Spleen (tissue), 11 donors: ENCODE measurements around the gene C10orf62. TPM values are rescaled to one million over a fixed set of nuclear protein-coding genes. Genes with fewer than 3 reads are reported as not detected.
"Not testable (repeated sequence)": the region's sequence is repeated elsewhere in the genome, so short reads cannot be mapped to it uniquely, and the experiment has no call there.

Experiments
- DNase-seq: peaks from one replicate; pipeline ENCODE4 v3.0.0-alpha.2; 2020
- H3K27ac ChIP-seq, 8 donors: fragments of 200-600 bp; sonication (generic) in 7 of 8; 1 replicate in 4 of 8; 2 replicates in 4 of 8; pipeline versions ENCODE4 v1.5.0 to v1.8.0; 2016 to 2021; ENCODE audit warnings: inconsistent platforms in 4 of 8, mild to moderate bottlenecking in 4 of 8, moderate library complexity in 1 of 8
- H3K27me3 ChIP-seq, 7 donors: fragments of 200-600 bp; sonication (generic) in 6 of 7; replicated peaks in 1 of 7; 1 replicate in 4 of 7; 2 replicates in 3 of 7; pipeline versions ENCODE4 v1.5.0 to v1.8.0; 2016 to 2021; ENCODE audit warnings: inconsistent platforms in 3 of 7, mild to moderate bottlenecking in 1 of 7
- H3K36me3 ChIP-seq, 6 donors: fragments of 200-600 bp; sonication (generic) in 5 of 6; 1 replicate in 4 of 6; 2 replicates in 2 of 6; pipeline versions ENCODE4 v1.5.0 to v1.8.0; 2016 to 2021; ENCODE audit warnings: inconsistent platforms in 2 of 6
- H3K4me1 ChIP-seq, 6 donors: fragments of 200-600 bp; sonication (generic) in 5 of 6; 1 replicate in 3 of 6; 2 replicates in 3 of 6; pipeline versions ENCODE4 v1.5.0 to v1.8.0; 2016 to 2021; ENCODE audit warnings: inconsistent platforms in 3 of 6
- H3K4me3 ChIP-seq, 8 donors: fragments of 200-600 bp; sonication (generic) in 7 of 8; 1 replicate in 4 of 8; 2 replicates in 4 of 8; pipeline versions ENCODE4 v1.5.0 to v1.8.0; 2016 to 2021; ENCODE audit warnings: inconsistent platforms in 4 of 8, mild to moderate bottlenecking in 4 of 8, moderate library complexity in 2 of 8
- H3K9me3 ChIP-seq, 8 donors: fragments of 200-600 bp; sonication (generic) in 7 of 8; 1 replicate in 4 of 8; 2 replicates in 4 of 8; pipeline versions ENCODE4 v1.5.0 to v1.8.0; 2016 to 2021; ENCODE audit warnings: inconsistent platforms in 4 of 8
- POLR2A ChIP-seq, 3 donors: fragments of 450-650 bp; IDR thresholded peaks; one replicate each; pipeline ENCODE4 v1.5.1; 2017; ENCODE audit warnings: antibody characterized with exemption in 3 of 3, mild to moderate bottlenecking in 1 of 3
- POLR2AphosphoS5 ChIP-seq, 3 donors: sonication (generic); formaldehyde crosslinking; IDR thresholded peaks; one replicate each; pipeline ENCODE4 v1.5.1; 2017; ENCODE audit warnings: antibody characterized with exemption in 3 of 3
- WGBS, 5 donors: extraction: QIAGEN DNeasy Blood & Tissue Kit in 3 of 5; methylation state at CpG; one replicate each; pipeline versions ENCODE4 v1.1.5 to v1.1.7; 2013 to 2018; 5-methylcytosine and 5-hydroxymethylcytosine counted together
- intact Hi-C: fragments of 100-400 bp; cut with DNase I; formaldehyde crosslinking; loops from one replicate; pipeline ENCODE4 v1.15.0; 2023; ENCODE audit warnings: low total_unique reads
- polyA plus RNA-seq, 3 donors: library from polyadenylated mRNA; stranded (reverse); fragments of 200-250 nt; gene quantifications; one replicate each; pipeline ENCODE4 v1.2.1, GENCODE V29; 2013
- total RNA-seq, 7 donors: library from RNA; depleted of rRNA in 3 of 7; stranded (reverse); fragments of >200 nt in 3 of 7; fragmentation: NEBNext Ultra II Directional in 4 of 7; extraction: Animal tissue kit (Norgen Biotek cat#: 25700) in 4 of 7; gene quantifications; one replicate each; pipeline versions ENCODE4 v1.1.0 to v1.2.1, GENCODE V29; 2016 to 2021
- TF ChIP-seq, protein P1 (sequence below), 11 experiments: fragments of 200-600 bp in 7 of 11; fragments of 450-650 bp in 4 of 11; sonication (generic) in 4 of 11; IDR thresholded peaks in 8 of 11; conservative IDR thresholded peaks in 3 of 11; 1 replicate in 7 of 11; 2 replicates in 4 of 11; pipeline versions ENCODE4 v1.4.0 to v1.8.0; 2016 to 2021; ENCODE audit warnings: antibody characterized with exemption in 11 of 11, inconsistent platforms in 4 of 11, mild to moderate bottlenecking in 1 of 11
- donor health status: healthy with polysubstance abuse.
- donor health status: DM: no; HTN: no; CAD: no; lungs with moderate emphysema.
- donor health status: DM: no; HTN: no; CAD: no.
- donor health status: Bipolar disorder and iron deficiency.
- donor health status: healthy.
- donor health status: DM: no; HTN: no; CAD: no.
- donor health status: DM: yes; HTN: yes; CAD: no.

Gene C10orf62
- total and polyA plus RNA-seq, 10 donors: not detected

DNA sequence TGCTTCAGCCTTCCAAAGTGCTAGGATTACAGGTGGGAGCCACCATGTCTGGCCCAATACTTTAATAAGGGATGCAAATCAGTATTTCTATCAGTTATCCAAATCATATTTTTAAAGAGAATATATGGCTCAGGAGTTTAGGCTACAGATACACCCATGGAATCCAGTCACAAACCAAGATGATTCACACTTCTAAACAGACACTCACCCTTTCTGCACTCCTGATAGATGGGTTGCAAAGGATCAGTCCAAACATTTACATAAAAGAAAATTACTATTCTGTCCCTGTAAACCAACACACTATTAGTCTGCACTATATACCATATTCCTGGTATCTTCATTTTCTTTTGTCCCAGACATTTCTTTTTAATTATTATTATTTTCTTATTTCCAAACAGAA is 41.6 kb downstream of the C10orf62 start:
- no peak for DNase-seq
- H3K4me3 ChIP-seq: no peak overlapping the region
- no peaks in the 10 kb centered on the region for H3K9me3 ChIP-seq
- H3K4me1 ChIP-seq: peaks cover 0 to 23% (median 14%) of the 10 kb centered on the region in 6 donors
- intact Hi-C loops: no loop called here
- no peak overlapping the region for H3K27ac ChIP-seq
- H3K36me3 ChIP-seq: no peaks in the 10 kb centered on the region
- no peaks in the 10 kb centered on the region for H3K27me3 ChIP-seq
- TF ChIP-seq, protein P1, sequence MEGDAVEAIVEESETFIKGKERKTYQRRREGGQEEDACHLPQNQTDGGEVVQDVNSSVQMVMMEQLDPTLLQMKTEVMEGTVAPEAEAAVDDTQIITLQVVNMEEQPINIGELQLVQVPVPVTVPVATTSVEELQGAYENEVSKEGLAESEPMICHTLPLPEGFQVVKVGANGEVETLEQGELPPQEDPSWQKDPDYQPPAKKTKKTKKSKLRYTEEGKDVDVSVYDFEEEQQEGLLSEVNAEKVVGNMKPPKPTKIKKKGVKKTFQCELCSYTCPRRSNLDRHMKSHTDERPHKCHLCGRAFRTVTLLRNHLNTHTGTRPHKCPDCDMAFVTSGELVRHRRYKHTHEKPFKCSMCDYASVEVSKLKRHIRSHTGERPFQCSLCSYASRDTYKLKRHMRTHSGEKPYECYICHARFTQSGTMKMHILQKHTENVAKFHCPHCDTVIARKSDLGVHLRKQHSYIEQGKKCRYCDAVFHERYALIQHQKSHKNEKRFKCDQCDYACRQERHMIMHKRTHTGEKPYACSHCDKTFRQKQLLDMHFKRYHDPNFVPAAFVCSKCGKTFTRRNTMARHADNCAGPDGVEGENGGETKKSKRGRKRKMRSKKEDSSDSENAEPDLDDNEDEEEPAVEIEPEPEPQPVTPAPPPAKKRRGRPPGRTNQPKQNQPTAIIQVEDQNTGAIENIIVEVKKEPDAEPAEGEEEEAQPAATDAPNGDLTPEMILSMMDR (IDR thresholded peaks at IDR 0.05 in 8 of 11, conservative IDR thresholded peaks at IDR 0.05 in 3 of 11): no peak
- TF ChIP-seq POLR2AphosphoS5 (IDR thresholded peaks at IDR 0.05): no peak
- TF ChIP-seq POLR2A (IDR thresholded peaks at IDR 0.05): no peak

GRCh38 chr10:97632949-97633884 is 43.7 kb downstream of the C10orf62 start, which contains the start of gene MORN4:
Gene MORN4, minus strand, starts transcription at chr10:97633500. Its CDS starts 13,847 bp downstream, at chr10:97619653.
- H3K27me3 ChIP-seq: no peaks in the 10 kb centered on the region
- intact Hi-C loops: no loop called here
- H3K27ac ChIP-seq: peak within 1 kb of the TSS in 6 of 8 donors; percentile 36 to 74 (median 54)
- peak; percentile 96 for DNase-seq
- H3K36me3 ChIP-seq: no peaks in the 10 kb centered on the region
- no peaks in the 10 kb centered on the region for H3K9me3 ChIP-seq
- WGBS, 5 donors: 4 to 7% (median 5%) methylated on average over 50 to 62 of the region's 62 CpGs
- TF ChIP-seq, protein P1 (IDR thresholded peaks at IDR 0.05 in 8 of 11, conservative IDR thresholded peaks at IDR 0.05 in 3 of 11): peak in 2 of 11 experiments; percentile 7 to 15
- TF ChIP-seq POLR2AphosphoS5 (IDR thresholded peaks at IDR 0.05) (peak; percentile 55 to 81 (median 80)), POLR2A (IDR thresholded peaks at IDR 0.05) (no peak)
- H3K4me1 ChIP-seq: peaks cover 0 to 23% (median 14%) of the 10 kb centered on the region in 6 donors
- peak within 1 kb of the TSS; percentile 51 to 87 (median 75) for H3K4me3 ChIP-seq

GRCh38 chr10:97633921-97634320 is 44.4 kb downstream of the C10orf62 start:
- Histone ChIP-seq H3K27ac (peak overlapping the region in 6 of 8 donors; percentile 36 to 74 (median 54)), H3K36me3 (no peaks in the 10 kb centered on the region), H3K27me3 (no peaks in the 10 kb centered on the region), H3K4me1 (peaks cover 0 to 23% (median 14%) of the 10 kb centered on the region in 6 donors), H3K9me3 (no peaks in the 10 kb centered on the region), H3K4me3 (peak overlapping the region; percentile 51 to 87 (median 75))
- intact Hi-C loops: no loop called here
- no peak for TF ChIP-seq POLR2A (IDR thresholded peaks at IDR 0.05)
- no peak for TF ChIP-seq POLR2AphosphoS5 (IDR thresholded peaks at IDR 0.05)
- TF ChIP-seq, protein P1 (IDR thresholded peaks at IDR 0.05 in 8 of 11, conservative IDR thresholded peaks at IDR 0.05 in 3 of 11): peak in 1 of 11 experiments; percentile 19
- no peak for DNase-seq
- WGBS, 5 donors: 87 to 95% (median 90%) methylated on average over 8 of the region's 8 CpGs

GRCh38 chr10:97635577-97635976 is 46.1 kb downstream of the C10orf62 start:
- peaks cover 0 to 30% (median 17%) of the 10 kb centered on the region in 6 donors for H3K4me1 ChIP-seq
- H3K27me3 ChIP-seq: no peaks in the 10 kb centered on the region
- no peak overlapping the region for H3K27ac ChIP-seq
- no peak for DNase-seq
- WGBS, 5 donors: 91 to 100% (median 94%) methylated on average over 1 of the region's 1 CpG
- no peaks in the 10 kb centered on the region for H3K9me3 ChIP-seq
- no peak overlapping the region for H3K4me3 ChIP-seq
- no peak for TF ChIP-seq POLR2AphosphoS5 (IDR thresholded peaks at IDR 0.05)
- H3K36me3 ChIP-seq: no peaks in the 10 kb centered on the region
- intact Hi-C loops: no loop called here

DNA sequence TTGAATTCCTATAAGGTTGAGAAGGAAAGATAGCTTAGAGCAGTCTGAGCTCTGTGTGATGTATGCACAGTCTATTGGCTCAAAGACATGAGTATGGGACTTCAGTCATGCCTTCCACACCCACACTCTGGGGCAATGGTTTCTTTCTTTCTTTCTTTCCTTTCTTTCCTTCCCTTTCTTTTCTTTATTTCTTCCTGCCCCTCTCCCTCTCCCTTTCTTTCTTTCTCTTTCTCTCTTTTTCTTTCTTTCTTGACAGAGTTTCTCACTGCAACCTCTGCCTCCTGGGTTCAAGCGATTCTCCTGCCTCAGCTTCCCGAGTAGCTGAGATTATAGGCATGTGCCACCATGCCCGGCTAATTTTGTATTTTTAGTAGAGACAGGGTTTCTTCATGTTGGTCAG is 49.6 kb downstream of the C10orf62 start:
- H3K36me3 ChIP-seq, H3K4me3 ChIP-seq, H3K27me3 ChIP-seq, H3K27ac ChIP-seq, DNase-seq, H3K9me3 ChIP-seq, intact Hi-C loops: not testable (repeated sequence)
- peaks cover 11 to 34% (median 19%) of the 10 kb centered on the region in 6 donors for H3K4me1 ChIP-seq
- WGBS, 5 donors: 93 to 95% (median 94%) methylated on average over 3 of the region's 3 CpGs
